H9 (cell line): ENCODE results near the gene AGO3. TPM values are rescaled to one million over a fixed set of nuclear protein-coding genes. Genes with fewer than 3 reads are reported as not detected.

Experiments
- DNase-seq: peaks from one replicate; pipeline ENCODE4 v3.0.0-alpha.2; 2017
- H2AFZ ChIP-seq: one replicate; pipeline ENCODE4 v1.6.1; 2013; ENCODE audit warnings: mild to moderate bottlenecking, low read length, control low read depth, moderate library complexity
- H2AK5ac ChIP-seq: 2 replicates; pipeline ENCODE4 v1.6.1; 2013; ENCODE audit warnings: low read length, control low read depth, mixed read lengths; ENCODE audit not compliant: insufficient read length
- H2BK120ac ChIP-seq: one replicate; pipeline ENCODE4 v1.6.1; 2013; ENCODE audit warnings: low read depth, mild to moderate bottlenecking, low read length, control low read depth, inconsistent platforms; ENCODE audit not compliant: poor library complexity, severe bottlenecking
- H2BK12ac ChIP-seq: 2 replicates; pipeline ENCODE4 v1.6.1; 2013; ENCODE audit warnings: low read length, control low read depth, mixed read lengths, low read depth; ENCODE audit not compliant: insufficient read length
- H2BK15ac ChIP-seq: 2 replicates; pipeline ENCODE4 v1.6.1; 2013; ENCODE audit warnings: low read depth, low read length, control low read depth
- H2BK20ac ChIP-seq: one replicate; pipeline ENCODE4 v1.6.1; 2013; ENCODE audit warnings: low read depth, mild to moderate bottlenecking, low read length, control low read depth, inconsistent platforms; ENCODE audit not compliant: poor library complexity, severe bottlenecking
- H2BK5ac ChIP-seq: 2 replicates; pipeline ENCODE4 v1.6.1; 2013; ENCODE audit warnings: low read length, control low read depth, mixed read lengths; ENCODE audit not compliant: insufficient read length
- H3K14ac ChIP-seq: 2 replicates; pipeline ENCODE4 v1.6.1; 2013; ENCODE audit warnings: low read length, control low read depth; ENCODE audit not compliant: insufficient read depth
- H3K18ac ChIP-seq: 2 replicates; pipeline ENCODE4 v1.6.1; 2013; ENCODE audit warnings: low read depth, mild to moderate bottlenecking, mixed read lengths, low read length, control low read depth; ENCODE audit not compliant: insufficient read length
- H3K23ac ChIP-seq: 2 replicates; pipeline ENCODE4 v1.6.1; 2013; ENCODE audit warnings: low read length, control low read depth, mixed read lengths, low read depth; ENCODE audit not compliant: insufficient read length
- H3K23me2 ChIP-seq: 2 replicates; pipeline ENCODE4 v1.6.1; 2013; ENCODE audit warnings: low read depth, mild to moderate bottlenecking, mixed read lengths, low read length, control low read depth; ENCODE audit not compliant: insufficient read length, poor library complexity, severe bottlenecking
- H3K27ac ChIP-seq: 2 replicates; pipeline ENCODE4 v1.5.1; 2013; ENCODE audit warnings: low read length, control low read depth, mixed read lengths, low read depth; ENCODE audit not compliant: insufficient read length
- H3K27me3 ChIP-seq: 2 replicates; pipeline ENCODE4 v1.6.1; 2013; ENCODE audit warnings: low read length, control low read depth, inconsistent platforms; ENCODE audit not compliant: insufficient read depth
- H3K4ac ChIP-seq: 2 replicates; pipeline ENCODE4 v1.6.1; 2013; ENCODE audit warnings: low read depth, mild to moderate bottlenecking, control low read depth, inconsistent platforms, low read length, moderate library complexity
- H3K4me1 ChIP-seq: 2 replicates; pipeline ENCODE4 v1.6.1; 2013; ENCODE audit warnings: low read length, control low read depth, inconsistent platforms; ENCODE audit not compliant: insufficient read depth
- H3K4me2 ChIP-seq: 2 replicates; pipeline ENCODE4 v1.6.1; 2013; ENCODE audit warnings: low read length, control low read depth, mixed read lengths; ENCODE audit not compliant: insufficient read length, insufficient read depth
- H3K56ac ChIP-seq: 2 replicates; pipeline ENCODE4 v1.6.1; 2013; ENCODE audit warnings: low read depth, mild to moderate bottlenecking, mixed read lengths, low read length, control low read depth; ENCODE audit not compliant: insufficient read length
- H3K79me1 ChIP-seq: 2 replicates; pipeline ENCODE4 v1.6.1; 2013; ENCODE audit warnings: low read depth, mild to moderate bottlenecking, moderate library complexity, low read length, control low read depth, inconsistent platforms; ENCODE audit not compliant: insufficient read depth, poor library complexity, severe bottlenecking
- H3K79me2 ChIP-seq: 2 replicates; pipeline ENCODE4 v1.6.1; 2013; ENCODE audit warnings: low read length, control low read depth, inconsistent platforms; ENCODE audit not compliant: insufficient read depth
- H3K9ac ChIP-seq: 2 replicates; pipeline ENCODE4 v1.6.1; 2013; ENCODE audit warnings: low read length, control low read depth, mixed read lengths; ENCODE audit not compliant: insufficient read length; ENCODE audit errors: extremely low read depth
- H3K9me3 ChIP-seq: one replicate; pipeline ENCODE4 v1.6.1; 2013; ENCODE audit warnings: low read depth, low read length, inconsistent platforms; ENCODE audit not compliant: control insufficient read depth
- H3T11ph ChIP-seq: one replicate; pipeline ENCODE4 v1.6.1; 2013; ENCODE audit warnings: mild to moderate bottlenecking, low read length, control low read depth, inconsistent platforms
- H4K20me1 ChIP-seq: one replicate; pipeline ENCODE4 v1.6.1; 2013; ENCODE audit not compliant: control insufficient read depth, insufficient read length, insufficient read depth
- H4K5ac ChIP-seq: 2 replicates; pipeline ENCODE4 v1.6.1; 2013; ENCODE audit warnings: low read depth, mild to moderate bottlenecking, mixed read lengths, low read length, control low read depth; ENCODE audit not compliant: insufficient read length
- H4K8ac ChIP-seq: replicated peaks from 2 replicates; pipeline ENCODE4 v1.6.1; 2013; ENCODE audit warnings: low read length, control low read depth, mixed read lengths, low read depth; ENCODE audit not compliant: insufficient read length
- H4K91ac ChIP-seq: 2 replicates; pipeline ENCODE4 v1.6.1; 2013; ENCODE audit warnings: low read depth, mild to moderate bottlenecking, moderate library complexity, mixed read lengths, low read length, control low read depth; ENCODE audit not compliant: insufficient read length
- H3K27ac Mint-ChIP-seq, 3 experiments: 2 replicates in 2 of 3; 3 replicates in 1 of 3; pipeline ENCODE4 v1.8.0; 2020 to 2021; ENCODE audit warnings: mixed read lengths in 3 of 3, mild to moderate bottlenecking in 1 of 3, moderate library complexity in 1 of 3
- H3K27me3 Mint-ChIP-seq: 2 replicates; pipeline ENCODE4 v1.8.0; 2021; ENCODE audit warnings: low read depth, mild to moderate bottlenecking, moderate library complexity, mixed read lengths
- H3K36me3 Mint-ChIP-seq, 3 experiments: 2 replicates in 2 of 3; 3 replicates in 1 of 3; pipeline ENCODE4 v1.8.0; 2020 to 2021; ENCODE audit warnings: low read depth in 3 of 3, mixed read lengths in 3 of 3; ENCODE audit not compliant: insufficient read depth in 1 of 3
- H3K4me1 Mint-ChIP-seq, 2 experiments: 2 replicates each; pipeline ENCODE4 v1.8.0; 2020; ENCODE audit warnings: mixed read lengths in 2 of 2
- H3K4me3 Mint-ChIP-seq, 2 experiments: 2 replicates in 1 of 2; 3 replicates in 1 of 2; pipeline ENCODE4 v1.8.0; 2020 to 2021; ENCODE audit warnings: mild to moderate bottlenecking in 2 of 2, mixed read lengths in 2 of 2, moderate library complexity in 1 of 2
- H3K9me3 Mint-ChIP-seq, 2 experiments: 2 replicates in 1 of 2; 3 replicates in 1 of 2; pipeline ENCODE4 v1.8.0; 2020; ENCODE audit warnings: mild to moderate bottlenecking in 2 of 2, mixed read lengths in 2 of 2, moderate library complexity in 1 of 2
- WGBS: extraction: QIAGEN DNeasy Blood & Tissue Kit; methylation state at CpG from one replicate; pipeline ENCODE4 v1.1.7; 2013; ENCODE audit warnings: missing lambda C conversion rate, low lambda C conversion rate, mixed read lengths; ENCODE audit not compliant: insufficient read length; ENCODE audit errors: extremely low coverage; 5-methylcytosine and 5-hydroxymethylcytosine counted together
- total RNA-seq: library from RNA; stranded (reverse); gene quantifications from 2 replicates; pipeline ENCODE4 v1.2.1, GENCODE V29; 2021
- TF ChIP-seq, protein P1 (sequence below): fragments of 200-600 bp; sonication (generic); conservative IDR thresholded peaks from 3 replicates; pipeline ENCODE4 v1.8.0; 2021; ENCODE audit warnings: antibody characterized with exemption, mild to moderate bottlenecking

The AGO3 gene
- total RNA-seq, 1 experiment from 2014 or later = 27.0 TPM

DNA sequence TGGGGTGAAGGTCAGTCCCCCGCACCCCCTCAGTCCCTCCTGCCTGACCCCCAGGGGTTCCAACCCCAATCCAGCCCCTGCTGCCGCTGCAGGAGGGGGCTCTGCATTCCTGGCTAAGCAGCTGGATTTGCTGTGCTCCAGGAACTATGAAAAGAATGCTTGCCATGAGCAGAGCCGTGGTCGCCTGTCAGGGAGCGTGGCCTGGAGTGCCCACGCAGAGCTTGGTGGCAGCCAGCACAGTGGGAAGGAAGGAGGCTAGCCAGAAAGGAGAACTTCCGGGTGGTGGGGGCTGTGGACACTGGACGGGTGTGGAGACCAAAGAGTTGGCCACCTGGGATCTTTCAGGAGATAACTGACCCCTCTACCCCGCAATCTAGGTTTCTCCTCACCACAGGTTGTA is 188.6 kb downstream of the AGO3 start:
- no peak overlapping the region for H3K27ac ChIP-seq
- no peak overlapping the region for H3K27ac Mint-ChIP-seq
- no peak overlapping the region for H2BK120ac ChIP-seq
- no peak overlapping the region for H2BK5ac ChIP-seq
- H3K9ac ChIP-seq = no peak overlapping the region
- H2BK15ac ChIP-seq = no peak overlapping the region; the same call in 1 of the 2 replicates
- no peak overlapping the region for H3K4me2 ChIP-seq
- no peak overlapping the region for H4K8ac ChIP-seq
- no peak overlapping the region for H3K18ac ChIP-seq
- H2AK5ac ChIP-seq = no peak overlapping the region
- H3T11ph ChIP-seq = no peak overlapping the region
- H3K4me1 Mint-ChIP-seq = peaks cover 9 to 27% of the 10 kb centered on the region in 2 experiments
- H3K9me3 Mint-ChIP-seq = no peaks in the 10 kb centered on the region
- no peaks in the 10 kb centered on the region for H4K20me1 ChIP-seq
- H4K91ac ChIP-seq = no peak overlapping the region
- H2AFZ ChIP-seq = no peak overlapping the region
- H3K23ac ChIP-seq = no peak overlapping the region
- WGBS = no CpG with 5 or more reads among the region's 9 CpGs
- H3K23me2 ChIP-seq = no peaks in the 10 kb centered on the region
- H3K4me3 Mint-ChIP-seq = no peak overlapping the region
- H3K27me3 ChIP-seq = peaks cover 10% of the 10 kb centered on the region; the same call in 1 of the 2 replicates
- no peak for DNase-seq
- no peak overlapping the region for H3K4ac ChIP-seq
- H3K36me3 Mint-ChIP-seq = no peaks in the 10 kb centered on the region
- no peaks in the 10 kb centered on the region for H3K9me3 ChIP-seq
- no peak overlapping the region for H3K56ac ChIP-seq
- H3K4me1 ChIP-seq = no peaks in the 10 kb centered on the region
- no peaks in the 10 kb centered on the region for H3K79me1 ChIP-seq
- peaks cover 29% of the 10 kb centered on the region for H3K27me3 Mint-ChIP-seq
- no peak overlapping the region for H2BK12ac ChIP-seq
- H4K5ac ChIP-seq = no peak overlapping the region
- H3K14ac ChIP-seq = no peak overlapping the region; the same call in 1 of the 2 replicates
- H2BK20ac ChIP-seq = no peak overlapping the region
- no peaks in the 10 kb centered on the region for H3K79me2 ChIP-seq
- TF ChIP-seq, protein P1, sequence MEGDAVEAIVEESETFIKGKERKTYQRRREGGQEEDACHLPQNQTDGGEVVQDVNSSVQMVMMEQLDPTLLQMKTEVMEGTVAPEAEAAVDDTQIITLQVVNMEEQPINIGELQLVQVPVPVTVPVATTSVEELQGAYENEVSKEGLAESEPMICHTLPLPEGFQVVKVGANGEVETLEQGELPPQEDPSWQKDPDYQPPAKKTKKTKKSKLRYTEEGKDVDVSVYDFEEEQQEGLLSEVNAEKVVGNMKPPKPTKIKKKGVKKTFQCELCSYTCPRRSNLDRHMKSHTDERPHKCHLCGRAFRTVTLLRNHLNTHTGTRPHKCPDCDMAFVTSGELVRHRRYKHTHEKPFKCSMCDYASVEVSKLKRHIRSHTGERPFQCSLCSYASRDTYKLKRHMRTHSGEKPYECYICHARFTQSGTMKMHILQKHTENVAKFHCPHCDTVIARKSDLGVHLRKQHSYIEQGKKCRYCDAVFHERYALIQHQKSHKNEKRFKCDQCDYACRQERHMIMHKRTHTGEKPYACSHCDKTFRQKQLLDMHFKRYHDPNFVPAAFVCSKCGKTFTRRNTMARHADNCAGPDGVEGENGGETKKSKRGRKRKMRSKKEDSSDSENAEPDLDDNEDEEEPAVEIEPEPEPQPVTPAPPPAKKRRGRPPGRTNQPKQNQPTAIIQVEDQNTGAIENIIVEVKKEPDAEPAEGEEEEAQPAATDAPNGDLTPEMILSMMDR = no peak

Other genes starting within 250 kb of the AGO3 start
- 11.7 and 13.5 TPM in 2 replicates for gene C1orf216, start 212.2 kb upstream of the AGO3 start, total RNA-seq
- gene CLSPN, start 161.1 kb upstream of the AGO3 start, total RNA-seq = 42.4 and 43.9 TPM in 2 replicates
- gene AGO4, start 123.1 kb upstream of the AGO3 start, total RNA-seq = 12.8 and 14.4 TPM in 2 replicates
- gene AGO1, start 47.9 kb upstream of the AGO3 start, total RNA-seq = 71.6 and 74.2 TPM in 2 replicates
- gene TEKT2, start 153.0 kb downstream of the AGO3 start, total RNA-seq = 0.20 and 0.86 TPM in 2 replicates
- 27.8 and 28.7 TPM in 2 replicates for gene ADPRS, start 157.8 kb downstream of the AGO3 start, total RNA-seq
- 1.5 TPM in 2 replicates for gene COL8A2, start 194.1 kb downstream of the AGO3 start, total RNA-seq
- gene TRAPPC3, start 218.4 kb downstream of the AGO3 start, total RNA-seq = 48.6 and 52.7 TPM in 2 replicates
- gene MAP7D1, start 225.1 kb downstream of the AGO3 start, total RNA-seq = 49.9 and 51.6 TPM in 2 replicates